Measurements from ENCODE around the gene SF3A2.

- TF ChIP-seq CTCF (IDR thresholded peaks at IDR 0.05) (no peak), POLR2A (IDR thresholded peaks at IDR 0.05) (no peak), EP300 (IDR thresholded peaks at IDR 0.05) (no peak)
Measured at GRCh38 chr19:2239173-2239572, 2.5 kb downstream of the SF3A2 start.
